Neural cell (in vitro differentiated cells): ENCODE data around the gene PPP2R5E. TPM values are rescaled to one million over a fixed set of nuclear protein-coding genes. Genes with fewer than 3 reads are reported as not detected.

Experiments
- H2AFZ ChIP-seq: fragments of 200-600, 300-800 bp; sonication (generic), shearing (Covaris generic); 2 replicates; pipeline ENCODE4 v1.6.0; 2014; ENCODE audit warnings: low read depth, mild to moderate bottlenecking, antibody characterized with exemption, low read length, moderate library complexity
- H3F3A ChIP-seq: fragments of 200-600 bp; shearing (Covaris generic); 2 replicates; pipeline ENCODE4 v1.6.1; 2016; ENCODE audit warnings: mild to moderate bottlenecking, moderate library complexity, mixed read lengths, antibody characterized with exemption, low read length; ENCODE audit not compliant: insufficient read depth, poor library complexity, severe bottlenecking
- H3K27ac ChIP-seq: fragments of 200-600, 300-800 bp; sonication (generic), shearing (Covaris generic); 2 replicates; pipeline ENCODE4 v1.5.1; 2014; ENCODE audit warnings: mild to moderate bottlenecking, low read length, moderate library complexity
- H3K27me3 ChIP-seq: fragments of 300-800, 200-600 bp; sonication (generic), shearing (Covaris generic); 2 replicates; pipeline ENCODE4 v1.6.0; 2014; ENCODE audit warnings: mild to moderate bottlenecking, low read depth, low read length, moderate library complexity; ENCODE audit not compliant: insufficient read depth
- H3K36me3 ChIP-seq: fragments of 300-800, 200-600 bp; sonication (generic), shearing (Covaris generic); 2 replicates; pipeline ENCODE4 v1.5.1; 2014; ENCODE audit warnings: mild to moderate bottlenecking, antibody characterized with exemption, low read length, moderate library complexity; ENCODE audit not compliant: insufficient read depth
- H3K4me2 ChIP-seq: fragments of 300-800, 200-600 bp; sonication (generic), shearing (Covaris generic); 2 replicates; pipeline ENCODE4 v1.6.0; 2014; ENCODE audit warnings: mild to moderate bottlenecking, low read length
- H3K4me3 ChIP-seq: fragments of 300-800, 200-600 bp; sonication (generic), shearing (Covaris generic); 2 replicates; pipeline ENCODE4 v1.5.1; 2014; ENCODE audit warnings: mild to moderate bottlenecking, low read length, moderate library complexity
- H3K79me2 ChIP-seq: fragments of 200-600 bp; shearing (Covaris generic); replicated peaks from 2 replicates; pipeline ENCODE4 v1.6.0; 2014; ENCODE audit warnings: mild to moderate bottlenecking, low read length, moderate library complexity; ENCODE audit not compliant: insufficient read depth
- H3K9ac ChIP-seq: fragments of 300-800, 200-600 bp; sonication (generic), shearing (Covaris generic); 2 replicates; pipeline ENCODE4 v1.6.1; 2016; ENCODE audit warnings: mild to moderate bottlenecking, low read length, mixed read lengths
- H3K9me2 ChIP-seq: fragments of 200-600 bp; shearing (Covaris generic); 2 replicates; pipeline ENCODE4 v1.6.1; 2016; ENCODE audit warnings: mild to moderate bottlenecking, low read length, mixed read lengths; ENCODE audit not compliant: insufficient read depth
- H3K9me3 ChIP-seq: fragments of 200-600, 300-800 bp; sonication (generic), shearing (Covaris generic); 2 replicates; pipeline ENCODE4 v1.6.1; 2016; ENCODE audit warnings: mild to moderate bottlenecking, mixed run types, low read length, moderate library complexity, mixed read lengths
- H4K20me1 ChIP-seq: fragments of 200-600 bp; shearing (Covaris generic); 2 replicates; pipeline ENCODE4 v1.6.1; 2016; ENCODE audit warnings: mild to moderate bottlenecking, mixed run types; ENCODE audit not compliant: insufficient read depth
- CTCF ChIP-seq: fragments of 450-650 bp; IDR thresholded peaks from 2 replicates; pipeline ENCODE4 v1.5.1; 2014; ENCODE audit warnings: antibody characterized with exemption, mild to moderate bottlenecking, moderate library complexity; ENCODE audit not compliant: poor library complexity, severe bottlenecking
- EP300 ChIP-seq: fragments of 450-650 bp; conservative IDR thresholded peaks from 2 replicates; pipeline ENCODE4 v1.6.1; 2014; ENCODE audit warnings: antibody characterized with exemption, mild to moderate bottlenecking, moderate library complexity; ENCODE audit not compliant: poor library complexity, severe bottlenecking
- EZH2 ChIP-seq: fragments of 200-600, 300-800 bp; shearing (Covaris generic), sonication (generic); IDR thresholded peaks from 2 replicates; pipeline ENCODE4 v1.6.1; 2014; ENCODE audit warnings: antibody characterized with exemption, low read length, borderline replicate concordance, mild to moderate bottlenecking; ENCODE audit not compliant: insufficient read depth, poor library complexity, severe bottlenecking
- MXI1 ChIP-seq: fragments of 450-650 bp; conservative IDR thresholded peaks from 2 replicates; pipeline ENCODE4 v1.6.1; 2014; ENCODE audit warnings: antibody characterized with exemption, mild to moderate bottlenecking; ENCODE audit not compliant: poor library complexity, severe bottlenecking
- POLR2AphosphoS5 ChIP-seq: IDR thresholded peaks from 2 replicates; pipeline ENCODE4 v1.6.1; 2012
- RAD21 ChIP-seq: fragments of 450-650 bp; conservative IDR thresholded peaks from 2 replicates; pipeline ENCODE4 v1.6.1; 2014; ENCODE audit warnings: antibody characterized with exemption, mild to moderate bottlenecking, moderate library complexity
- REST ChIP-seq: IDR thresholded peaks from 2 replicates; pipeline ENCODE4 v1.6.1; 2012; ENCODE audit warnings: borderline replicate concordance
- SMC3 ChIP-seq: fragments of 450-650 bp; conservative IDR thresholded peaks from 2 replicates; pipeline ENCODE4 v1.6.1; 2014; ENCODE audit warnings: antibody characterized with exemption, mild to moderate bottlenecking, moderate library complexity; ENCODE audit not compliant: poor library complexity
- TAF1 ChIP-seq: IDR thresholded peaks from 2 replicates; pipeline ENCODE4 v1.6.1; 2012; ENCODE audit warnings: low read depth
- polyA plus RNA-seq: library from polyadenylated mRNA; depleted of rRNA; stranded (reverse); fragments of >200 nt; gene quantifications from 2 replicates; pipeline ENCODE4 v1.2.3, GENCODE V29; 2014

The PPP2R5E gene
- polyA plus RNA-seq, 1 donor from 2014 or later: 26.7 TPM

- Histone ChIP-seq H3K9me2 (no peaks in the 10 kb centered on the region), H4K20me1 (no peaks in the 10 kb centered on the region), H3K4me2 (no peak overlapping the region), H3K27me3 (no peaks in the 10 kb centered on the region), H3K27ac (no peak overlapping the region), H3K9me3 (no peaks in the 10 kb centered on the region), H3F3A (no peaks in the 10 kb centered on the region), H3K9ac (no peak overlapping the region), H2AFZ (no peak overlapping the region), H3K36me3 (no peaks in the 10 kb centered on the region), H3K79me2 (peaks cover 75% of the 10 kb centered on the region), H3K4me3 (no peak overlapping the region)
- no peak for TF ChIP-seq CTCF
- TF ChIP-seq SMC3: no peak
- no peak for TF ChIP-seq EP300
- no peak for TF ChIP-seq REST
- TF ChIP-seq RAD21: no peak
Measured at GRCh38 chr14:63512861-63513260, 30.3 kb downstream of the PPP2R5E start.

GRCh38 chr14:63510538-63510937 lies 32.6 kb downstream of the PPP2R5E start:
- Histone ChIP-seq H4K20me1 (no peaks in the 10 kb centered on the region), H3K79me2 (peaks cover 74% of the 10 kb centered on the region), H3K4me3 (no peak overlapping the region), H3K9me2 (no peaks in the 10 kb centered on the region), H3K27me3 (no peaks in the 10 kb centered on the region), H2AFZ (no peak overlapping the region), H3K9ac (no peak overlapping the region), H3K36me3 (no peaks in the 10 kb centered on the region), H3K4me2 (no peak overlapping the region), H3K9me3 (no peaks in the 10 kb centered on the region), H3K27ac (no peak overlapping the region), H3F3A (no peaks in the 10 kb centered on the region)
- TF ChIP-seq RAD21 (no peak), POLR2AphosphoS5 (no peak), EP300 (no peak), CTCF (no peak), MXI1 (no peak), REST (no peak), EZH2 (no peak), TAF1 (no peak), SMC3 (no peak)
